ENCODE results near the gene RPS6KB1. TPM values are rescaled to one million over a fixed set of nuclear protein-coding genes. Genes with fewer than 3 reads are reported as not detected.
"Not testable (repeated sequence)": the region's sequence is repeated elsewhere in the genome, so short reads cannot be mapped to it uniquely, and the experiment has no call there.

Gene RPS6KB1
- total RNA-seq, 5 donors from 2014 or later (not counting 1 experiment from before 2014, with no cell fraction given), result 57.7 to 90.4 (median 61.7) TPM

GRCh38 chr17:59863616-59864015 lies 29.3 kb upstream of the RPS6KB1 start:
- H3K4me3 ChIP-seq (ENCODE audit: control insufficient read depth in 1 of 2, extremely low read depth in 1 of 2, low read length in 1 of 2), result no peak overlapping the region
- no peaks in the 10 kb centered on the region for H3K27me3 Mint-ChIP-seq
- H3K4me1 ChIP-seq (ENCODE audit: control insufficient read depth in 1 of 2, extremely low read depth in 1 of 2, insufficient read depth in 2 of 2, low read length in 2 of 2), result no peaks in the 10 kb centered on the region
- no peak overlapping the region for H3K27ac ChIP-seq (ENCODE audit: low read length)
- no CpG with 5 or more reads among the region's 3 CpGs for WGBS (ENCODE audit: insufficient coverage)
- DNase-seq (no peak), ATAC-seq (replicated peaks in 1 of 4) (no peak)
- no peaks in the 10 kb centered on the region for H3K9me3 ChIP-seq
- no peaks in the 10 kb centered on the region for H3K9me3 Mint-ChIP-seq
- peaks cover 18% of the 10 kb centered on the region for H3K36me3 Mint-ChIP-seq
- POLR2A ChIA-PET, result interaction anchor here in 1 of 2 donors (0.7 kb wide), 1 partner anchor 189 kb away, joined by 3 read pairs; no protein-coding TSS in a partner anchor
- CTCF ChIA-PET, result interaction anchor here in 1 of 2 donors (1.1 kb wide), 1 partner anchor 110 kb away, joined by 9 read pairs; no protein-coding TSS in a partner anchor
- H3K27me3 ChIP-seq (replicated peaks in 1 of 2; ENCODE audit: control insufficient read depth in 2 of 2, extremely low read depth in 1 of 2, insufficient read depth in 2 of 2, low read length in 1 of 2), result no peaks in the 10 kb centered on the region
- H3K4me1 Mint-ChIP-seq, result peaks cover 0 to 9% (median 4%) of the 10 kb centered on the region in 3 donors
- no peak overlapping the region for H3K27ac Mint-ChIP-seq
- H3K36me3 ChIP-seq (ENCODE audit: control insufficient read depth in 2 of 2, extremely low read depth in 1 of 2, insufficient read depth in 1 of 2, low read length in 1 of 2), result peaks cover 7 to 51% of the 10 kb centered on the region in 2 donors
- no peak overlapping the region for H3K4me3 Mint-ChIP-seq

DNA sequence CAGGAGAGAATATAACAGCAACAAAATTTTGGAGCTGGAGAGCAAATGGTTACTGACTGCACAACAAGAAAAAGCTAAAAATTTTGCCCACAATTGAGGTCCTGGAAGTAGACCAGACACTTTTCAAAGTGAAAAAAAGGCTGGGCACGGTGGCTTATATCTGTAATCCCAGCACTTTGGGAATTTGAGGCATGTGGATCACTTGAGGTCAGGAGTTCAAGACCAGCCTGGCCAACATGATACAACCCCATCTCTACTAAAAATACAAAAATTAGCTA lies 23.0 kb upstream of the RPS6KB1 start:
- H3K4me3 Mint-ChIP-seq, result no peak overlapping the region
- H3K36me3 Mint-ChIP-seq, result peaks cover 16% of the 10 kb centered on the region

GRCh38 chr17:59870482-59870881 lies 22.4 kb upstream of the RPS6KB1 start:
- ChIA-PET CTCF (no interaction called here), POLR2A (no interaction called here)
- H3K4me3 Mint-ChIP-seq, result no peak overlapping the region
- no peaks in the 10 kb centered on the region for H3K9me3 Mint-ChIP-seq
- no peak for DNase-seq
- Histone ChIP-seq H3K27ac (ENCODE audit: low read length) (no peak overlapping the region), H3K9me3 (no peaks in the 10 kb centered on the region), H3K4me3 (ENCODE audit: control insufficient read depth in 1 of 2, extremely low read depth in 1 of 2, low read length in 1 of 2) (no peak overlapping the region), H3K36me3 (ENCODE audit: control insufficient read depth in 2 of 2, extremely low read depth in 1 of 2, insufficient read depth in 1 of 2, low read length in 1 of 2) (peaks cover 3 to 39% of the 10 kb centered on the region in 2 donors), H3K4me1 (ENCODE audit: control insufficient read depth in 1 of 2, extremely low read depth in 1 of 2, insufficient read depth in 2 of 2, low read length in 2 of 2) (no peaks in the 10 kb centered on the region), H3K27me3 (replicated peaks in 1 of 2; ENCODE audit: control insufficient read depth in 2 of 2, extremely low read depth in 1 of 2, insufficient read depth in 2 of 2, low read length in 1 of 2) (no peaks in the 10 kb centered on the region)
- 100% methylated on average over 6 of the region's 8 CpGs for WGBS (ENCODE audit: insufficient coverage)
- H3K4me1 Mint-ChIP-seq, result no peaks in the 10 kb centered on the region
- H3K27me3 Mint-ChIP-seq, result no peaks in the 10 kb centered on the region
- no peak for ATAC-seq (replicated peaks in 1 of 4)
- H3K36me3 Mint-ChIP-seq, result peaks cover 14% of the 10 kb centered on the region
- H3K27ac Mint-ChIP-seq, result no peak overlapping the region

More for the DNA sequence above, 23.0 kb upstream of the RPS6KB1 start:
- H3K4me3 ChIP-seq (ENCODE audit: control insufficient read depth in 1 of 2, extremely low read depth in 1 of 2, low read length in 1 of 2), result no peak overlapping the region
- H3K9me3 Mint-ChIP-seq, result no peaks in the 10 kb centered on the region
- H3K4me1 ChIP-seq (ENCODE audit: control insufficient read depth in 1 of 2, extremely low read depth in 1 of 2, insufficient read depth in 2 of 2, low read length in 2 of 2), result no peaks in the 10 kb centered on the region
- H3K27me3 Mint-ChIP-seq, result no peaks in the 10 kb centered on the region
- no peak overlapping the region for H3K27ac ChIP-seq (ENCODE audit: low read length)
- CTCF ChIA-PET, result interaction anchor here in 1 of 2 donors (0.6 to 0.7 kb wide), 3 partner anchors 19 to 199 kb away, joined by 3 to 4 read pairs (median 4); no protein-coding TSS in a partner anchor
- DNase-seq (no peak), ATAC-seq (replicated peaks in 1 of 4) (no peak)
- H3K4me1 Mint-ChIP-seq, result no peaks in the 10 kb centered on the region
- POLR2A ChIA-PET, result interaction anchor here in 1 of 2 donors (0.6 kb wide), 1 partner anchor 96 kb away, joined by 4 read pairs; no protein-coding TSS in a partner anchor
- WGBS (ENCODE audit: insufficient coverage), result no CpG with 5 or more reads among the region's 1 CpG
- no peaks in the 10 kb centered on the region for H3K27me3 ChIP-seq (replicated peaks in 1 of 2; ENCODE audit: control insufficient read depth in 2 of 2, extremely low read depth in 1 of 2, insufficient read depth in 2 of 2, low read length in 1 of 2)
- H3K9me3 ChIP-seq, result no peaks in the 10 kb centered on the region
- peak overlapping the region in 1 of 2 donors; percentile 50 for H3K27ac Mint-ChIP-seq
- peaks cover 3 to 35% of the 10 kb centered on the region in 2 donors for H3K36me3 ChIP-seq (ENCODE audit: control insufficient read depth in 2 of 2, extremely low read depth in 1 of 2, insufficient read depth in 1 of 2, low read length in 1 of 2)

DNA sequence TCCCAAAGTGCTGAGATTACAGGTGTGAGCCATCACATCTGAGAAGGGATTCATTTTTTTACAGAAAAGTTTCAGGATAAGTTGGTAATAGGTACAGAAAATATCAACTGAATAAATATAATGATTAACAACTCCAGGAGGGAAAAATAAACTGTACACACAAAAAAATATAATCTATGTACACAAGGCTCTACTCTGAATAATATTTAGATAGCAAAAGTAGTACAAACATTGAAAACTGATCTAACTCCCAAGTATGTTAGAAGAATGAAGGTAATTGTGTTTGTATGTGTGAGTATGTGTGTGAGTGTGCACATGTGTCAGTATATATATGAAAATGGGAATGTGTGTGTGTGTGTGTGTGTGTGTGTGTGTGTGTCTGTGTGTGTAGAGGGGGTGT lies 20.6 kb upstream of the RPS6KB1 start:
- CTCF ChIA-PET, result interaction anchor here in 1 of 2 donors (0.6 to 0.7 kb wide), 2 partner anchors 62 to 164 kb away, joined by 3 to 4 read pairs; no protein-coding TSS in a partner anchor
- Mint-ChIP-seq H3K27me3 (no peaks in the 10 kb centered on the region), H3K4me3 (no peak overlapping the region), H3K27ac (no peak overlapping the region), H3K4me1 (no peaks in the 10 kb centered on the region), H3K9me3 (no peaks in the 10 kb centered on the region), H3K36me3 (peaks cover 16% of the 10 kb centered on the region)
- H3K4me3 ChIP-seq (ENCODE audit: control insufficient read depth in 1 of 2, extremely low read depth in 1 of 2, low read length in 1 of 2), result no peak overlapping the region
- POLR2A ChIA-PET, result no interaction called here
- DNase-seq (no peak), ATAC-seq (replicated peaks in 1 of 4) (no peak)
- H3K9me3 ChIP-seq, result no peaks in the 10 kb centered on the region
- H3K4me1 ChIP-seq (ENCODE audit: control insufficient read depth in 1 of 2, extremely low read depth in 1 of 2, insufficient read depth in 2 of 2, low read length in 2 of 2), result no peaks in the 10 kb centered on the region
- H3K36me3 ChIP-seq (ENCODE audit: control insufficient read depth in 2 of 2, extremely low read depth in 1 of 2, insufficient read depth in 1 of 2, low read length in 1 of 2), result peaks cover 9 to 46% of the 10 kb centered on the region in 2 donors
- no peaks in the 10 kb centered on the region for H3K27me3 ChIP-seq (replicated peaks in 1 of 2; ENCODE audit: control insufficient read depth in 2 of 2, extremely low read depth in 1 of 2, insufficient read depth in 2 of 2, low read length in 1 of 2)
- H3K27ac ChIP-seq (ENCODE audit: low read length), result no peak overlapping the region

DNA sequence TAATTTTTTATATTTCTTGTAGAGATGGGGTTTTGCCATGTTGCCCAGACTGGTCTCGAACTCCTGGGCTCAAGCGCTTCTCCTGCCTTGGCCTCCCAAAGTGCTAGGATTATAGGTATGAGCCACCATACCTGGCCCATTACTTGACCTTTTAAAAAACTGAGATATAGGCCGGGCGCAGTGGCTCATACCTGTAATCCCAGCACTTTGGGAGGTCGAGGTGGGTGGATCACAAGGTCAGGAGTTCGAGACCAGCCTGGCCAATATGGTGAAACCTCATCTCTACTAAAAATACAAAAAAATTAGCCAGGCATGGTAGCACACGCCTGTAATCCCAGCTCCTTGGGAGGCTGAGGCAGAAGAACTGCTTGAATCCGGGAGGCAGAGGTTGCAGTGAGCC lies 19.5 kb upstream of the RPS6KB1 start:
- H3K4me1 Mint-ChIP-seq; H3K27me3 Mint-ChIP-seq; H3K9me3 ChIP-seq; H3K4me3 Mint-ChIP-seq; H3K9me3 Mint-ChIP-seq; H3K27me3 ChIP-seq (replicated peaks in 1 of 2; ENCODE audit: control insufficient read depth in 2 of 2, extremely low read depth in 1 of 2, insufficient read depth in 2 of 2, low read length in 1 of 2); DNase-seq; H3K4me1 ChIP-seq (ENCODE audit: control insufficient read depth in 1 of 2, extremely low read depth in 1 of 2, insufficient read depth in 2 of 2, low read length in 2 of 2); H3K4me3 ChIP-seq (ENCODE audit: control insufficient read depth in 1 of 2, extremely low read depth in 1 of 2, low read length in 1 of 2); H3K27ac ChIP-seq (ENCODE audit: low read length); H3K27ac Mint-ChIP-seq; ATAC-seq (replicated peaks in 1 of 4): not testable (repeated sequence)
- H3K36me3 Mint-ChIP-seq, result peaks cover 24% of the 10 kb centered on the region
- ChIA-PET CTCF (interaction anchor here in 1 of 2 donors (0.7 to 0.8 kb wide), 3 partner anchors 18 to 1970 kb away, joined by 3 to 4 read pairs (median 4); no protein-coding TSS in a partner anchor), POLR2A (interaction anchor here in 1 of 2 donors (0.6 kb wide), 1 partner anchor 124 kb away, joined by 9 read pairs; no protein-coding TSS in a partner anchor)
- 92% methylated on average over 2 of the region's 8 CpGs for WGBS (ENCODE audit: insufficient coverage)
- H3K36me3 ChIP-seq (ENCODE audit: control insufficient read depth in 2 of 2, extremely low read depth in 1 of 2, insufficient read depth in 1 of 2, low read length in 1 of 2), result peaks cover 9 to 56% of the 10 kb centered on the region in 2 donors

DNA sequence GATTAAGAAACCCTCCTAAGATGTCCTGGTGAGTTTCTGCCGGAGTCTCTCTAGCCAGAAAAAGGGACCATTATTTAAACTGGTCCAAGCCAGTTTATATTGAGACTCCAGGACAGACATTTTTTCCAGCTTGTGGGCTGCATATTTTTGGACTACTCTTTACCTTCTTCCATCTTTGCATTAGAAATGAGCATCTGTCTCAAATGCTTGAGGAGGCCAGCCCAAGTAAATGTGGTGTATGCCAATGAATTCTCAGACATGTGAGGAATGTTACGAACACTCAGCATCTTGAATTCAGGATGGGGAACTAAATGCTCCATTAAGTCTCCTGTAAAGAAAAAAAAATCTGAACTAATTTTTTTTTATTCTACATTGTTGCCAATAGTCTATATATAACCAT lies 18.5 kb upstream of the RPS6KB1 start:
- Histone ChIP-seq H3K36me3 (ENCODE audit: control insufficient read depth in 2 of 2, extremely low read depth in 1 of 2, insufficient read depth in 1 of 2, low read length in 1 of 2) (peaks cover 12 to 64% of the 10 kb centered on the region in 2 donors), H3K4me3 (ENCODE audit: control insufficient read depth in 1 of 2, extremely low read depth in 1 of 2, low read length in 1 of 2) (no peak overlapping the region), H3K4me1 (ENCODE audit: control insufficient read depth in 1 of 2, extremely low read depth in 1 of 2, insufficient read depth in 2 of 2, low read length in 2 of 2) (no peaks in the 10 kb centered on the region), H3K9me3 (no peaks in the 10 kb centered on the region), H3K27ac (ENCODE audit: low read length) (no peak overlapping the region), H3K27me3 (replicated peaks in 1 of 2; ENCODE audit: control insufficient read depth in 2 of 2, extremely low read depth in 1 of 2, insufficient read depth in 2 of 2, low read length in 1 of 2) (no peaks in the 10 kb centered on the region)
- ChIA-PET POLR2A (interaction anchor here in 1 of 2 donors (0.8 kb wide), 1 partner anchor 36 kb away, joined by 3 read pairs; no protein-coding TSS in a partner anchor), CTCF (interaction anchor here in 1 of 2 donors (0.7 kb wide), 1 partner anchor 187 kb away, joined by 3 read pairs; no protein-coding TSS in a partner anchor)
- no peak overlapping the region for H3K4me3 Mint-ChIP-seq
- no peaks in the 10 kb centered on the region for H3K9me3 Mint-ChIP-seq
- ATAC-seq (replicated peaks in 1 of 4) (no peak), DNase-seq (no peak)
- no peaks in the 10 kb centered on the region for H3K27me3 Mint-ChIP-seq
- peaks cover 24% of the 10 kb centered on the region for H3K36me3 Mint-ChIP-seq
- H3K4me1 Mint-ChIP-seq, result no peaks in the 10 kb centered on the region
- H3K27ac Mint-ChIP-seq, result no peak overlapping the region
- no CpG with 5 or more reads among the region's 2 CpGs for WGBS (ENCODE audit: insufficient coverage)
